ENCODE data around the gene SKI. TPM values are rescaled to one million over a fixed set of nuclear protein-coding genes. Genes with fewer than 3 reads are reported as not detected.
"Not testable (repeated sequence)": the region's sequence is repeated elsewhere in the genome, so short reads cannot be mapped to it uniquely, and the experiment has no call there.

SKI gene
- total RNA-seq, 1 donor from 2014 or later, result 90.0 TPM

DNA sequence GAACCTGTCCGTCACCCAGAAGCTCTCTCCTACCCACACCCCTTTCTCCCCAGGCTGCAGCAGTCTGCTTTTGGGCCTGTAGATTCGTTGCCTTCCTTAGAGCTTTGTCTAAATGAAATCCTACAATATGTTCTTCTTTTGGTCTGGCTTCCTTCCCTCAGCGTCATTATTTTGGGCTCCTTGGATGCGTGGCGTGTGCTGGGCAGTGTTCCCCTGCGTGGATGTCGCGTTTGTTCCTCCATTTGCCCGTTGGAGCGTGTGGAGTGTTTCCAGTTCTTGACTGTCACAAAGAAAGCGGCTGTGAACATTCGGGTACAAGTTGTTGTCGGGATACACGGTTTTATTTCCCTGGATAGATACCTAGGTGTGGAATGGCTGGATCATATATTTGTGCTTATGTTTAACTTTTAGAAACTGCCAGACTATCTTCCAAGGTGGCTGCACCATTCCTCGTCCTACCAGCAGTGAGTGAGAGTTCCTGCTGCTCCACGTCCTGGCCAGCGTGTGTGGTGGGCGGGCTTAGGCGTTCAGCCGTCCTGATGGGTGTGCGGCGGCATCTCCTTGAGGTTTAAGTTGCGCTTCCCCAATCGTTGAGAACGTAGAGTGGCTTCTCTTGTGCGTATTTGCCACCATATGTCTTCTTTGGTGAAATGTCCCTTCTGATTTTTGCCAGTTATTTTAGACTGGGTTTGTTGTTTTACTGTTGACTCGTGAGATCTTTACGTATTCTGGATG lies 31.7 kb downstream of the SKI start:
- intact Hi-C loops (cut with DNase I), result no loop called here
- DNase-seq, result peak; percentile 73
- Histone ChIP-seq H3K4me1 (peaks cover 62% of the 10 kb centered on the region), H3K27me3 (ENCODE audit: low read depth) (no peaks in the 10 kb centered on the region), H3K27ac (no peak overlapping the region), H3K36me3 (no peaks in the 10 kb centered on the region), H3K4me3 (no peak overlapping the region), H3K9me3 (peaks cover 14% of the 10 kb centered on the region)
- TF ChIP-seq, protein P1, sequence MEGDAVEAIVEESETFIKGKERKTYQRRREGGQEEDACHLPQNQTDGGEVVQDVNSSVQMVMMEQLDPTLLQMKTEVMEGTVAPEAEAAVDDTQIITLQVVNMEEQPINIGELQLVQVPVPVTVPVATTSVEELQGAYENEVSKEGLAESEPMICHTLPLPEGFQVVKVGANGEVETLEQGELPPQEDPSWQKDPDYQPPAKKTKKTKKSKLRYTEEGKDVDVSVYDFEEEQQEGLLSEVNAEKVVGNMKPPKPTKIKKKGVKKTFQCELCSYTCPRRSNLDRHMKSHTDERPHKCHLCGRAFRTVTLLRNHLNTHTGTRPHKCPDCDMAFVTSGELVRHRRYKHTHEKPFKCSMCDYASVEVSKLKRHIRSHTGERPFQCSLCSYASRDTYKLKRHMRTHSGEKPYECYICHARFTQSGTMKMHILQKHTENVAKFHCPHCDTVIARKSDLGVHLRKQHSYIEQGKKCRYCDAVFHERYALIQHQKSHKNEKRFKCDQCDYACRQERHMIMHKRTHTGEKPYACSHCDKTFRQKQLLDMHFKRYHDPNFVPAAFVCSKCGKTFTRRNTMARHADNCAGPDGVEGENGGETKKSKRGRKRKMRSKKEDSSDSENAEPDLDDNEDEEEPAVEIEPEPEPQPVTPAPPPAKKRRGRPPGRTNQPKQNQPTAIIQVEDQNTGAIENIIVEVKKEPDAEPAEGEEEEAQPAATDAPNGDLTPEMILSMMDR (IDR thresholded peaks at IDR 0.05), result no peak
- ATAC-seq, result peak in 1 of 2 donors; percentile 10

- peaks cover 64% of the 10 kb centered on the region for H3K4me1 ChIP-seq
- ATAC-seq, result not testable (repeated sequence)
Measured at GRCh38 chr1:2260470-2260869, 32.4 kb downstream of the SKI start.

GRCh38 chr1:2260917-2261316 lies 32.8 kb downstream of the SKI start:
- peaks cover 8% of the 10 kb centered on the region for H3K9me3 ChIP-seq
- TF ChIP-seq, protein P1 (IDR thresholded peaks at IDR 0.05), result no peak
- no peaks in the 10 kb centered on the region for H3K36me3 ChIP-seq
- intact Hi-C loops (cut with DNase I), result no loop called here
- peaks cover 68% of the 10 kb centered on the region for H3K4me1 ChIP-seq
- no peak for DNase-seq
- H3K27me3 ChIP-seq (ENCODE audit: low read depth), result no peaks in the 10 kb centered on the region
- no peak overlapping the region for H3K4me3 ChIP-seq
- no peak overlapping the region for H3K27ac ChIP-seq
- ATAC-seq, result no peak

More at GRCh38 chr1:2260470-2260869, 32.4 kb downstream of the SKI start:
- intact Hi-C loops (cut with DNase I); H3K36me3 ChIP-seq; H3K4me3 ChIP-seq; H3K27me3 ChIP-seq (ENCODE audit: low read depth); DNase-seq; H3K27ac ChIP-seq: not testable (repeated sequence)
- peaks cover 12% of the 10 kb centered on the region for H3K9me3 ChIP-seq

GRCh38 chr1:2261476-2262395 lies 33.6 kb downstream of the SKI start:
- H3K4me1 ChIP-seq, result peaks cover 67% of the 10 kb centered on the region
- ATAC-seq, result not testable (repeated sequence)

DNA sequence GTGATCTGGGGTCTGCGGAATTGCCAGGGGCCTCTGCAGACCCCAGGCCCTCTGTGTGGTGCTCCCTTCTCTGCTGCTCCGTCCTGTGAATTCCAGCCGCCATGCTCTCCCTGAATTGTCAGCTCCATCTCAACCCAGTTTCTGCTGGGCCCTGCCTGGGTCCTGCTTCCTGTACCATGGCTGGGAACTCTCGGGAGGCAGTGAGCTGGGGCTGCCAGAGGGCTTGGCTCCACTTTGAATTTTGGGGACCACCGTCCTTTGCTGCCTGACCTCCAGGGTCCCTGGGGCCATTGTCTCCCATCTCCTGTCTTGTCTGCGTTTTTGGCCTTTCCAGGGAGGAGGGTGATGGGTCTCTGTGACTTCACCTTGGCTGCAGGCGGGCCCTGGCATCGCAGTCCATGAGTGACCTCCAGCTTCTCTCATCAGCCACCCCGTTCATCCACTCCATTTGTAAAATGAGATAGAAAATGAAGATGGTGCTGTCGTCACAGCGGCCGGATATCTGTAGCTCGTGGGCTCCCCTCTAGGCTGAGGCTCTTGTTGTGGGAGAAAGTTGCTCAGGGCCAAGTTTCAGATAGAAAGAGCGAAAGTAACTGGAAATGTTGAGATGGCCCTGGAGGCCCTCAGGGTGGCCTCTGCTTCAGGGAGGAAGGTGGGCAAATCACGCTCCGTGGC lies 38.3 kb downstream of the SKI start:
- no peak for DNase-seq
- H3K4me1 ChIP-seq, result peaks cover 64% of the 10 kb centered on the region
- ATAC-seq, result no peak
- H3K36me3 ChIP-seq, result no peaks in the 10 kb centered on the region
- H3K27me3 ChIP-seq (ENCODE audit: low read depth), result no peaks in the 10 kb centered on the region
- no peaks in the 10 kb centered on the region for H3K9me3 ChIP-seq
- H3K4me3 ChIP-seq, result no peak overlapping the region
- intact Hi-C loops (cut with DNase I), result no loop called here
- TF ChIP-seq, protein P1 (IDR thresholded peaks at IDR 0.05), result no peak
- no peak overlapping the region for H3K27ac ChIP-seq

More at GRCh38 chr1:2261476-2262395, 33.6 kb downstream of the SKI start:
- intact Hi-C loops (cut with DNase I); DNase-seq; H3K4me3 ChIP-seq; H3K36me3 ChIP-seq; H3K27ac ChIP-seq; H3K9me3 ChIP-seq; H3K27me3 ChIP-seq (ENCODE audit: low read depth): not testable (repeated sequence)

DNA sequence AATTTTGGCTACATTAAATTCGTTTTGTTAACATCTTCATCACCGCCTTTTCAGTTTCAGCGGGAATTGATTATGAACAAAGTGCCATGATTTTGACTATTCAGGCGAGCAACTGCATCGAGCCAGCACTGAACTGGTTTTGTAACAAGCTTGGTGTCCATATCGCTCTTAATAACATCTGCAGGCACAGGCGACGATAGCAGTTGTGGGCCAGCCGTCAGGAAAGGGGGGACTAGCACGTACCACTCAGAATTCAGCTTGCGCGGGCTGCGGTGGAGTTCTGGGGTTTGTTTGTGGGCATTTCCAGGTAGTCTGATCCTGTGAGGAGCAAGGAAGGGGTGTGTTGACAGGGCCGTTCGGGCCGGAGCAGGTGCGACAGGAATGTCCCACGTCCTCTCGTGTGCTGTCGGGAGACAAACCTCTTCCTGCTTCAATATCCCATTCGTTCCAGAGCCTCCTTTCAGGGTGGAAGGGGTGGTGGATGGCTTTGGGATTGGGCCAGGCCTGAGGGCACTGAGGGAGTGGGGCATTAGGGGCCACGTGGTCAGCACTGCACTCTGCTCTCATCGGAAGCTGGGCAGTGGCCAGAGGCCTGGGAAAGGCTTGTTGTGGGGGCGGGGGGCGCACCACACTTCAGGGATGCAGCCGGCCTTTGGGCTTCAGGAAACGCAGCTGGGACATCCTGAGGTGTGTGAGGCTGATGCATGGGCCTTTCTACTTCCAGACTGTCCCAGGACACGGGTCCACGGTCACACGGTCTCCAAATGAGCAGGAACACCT lies 39.1 kb downstream of the SKI start:
- no peak overlapping the region for H3K27ac ChIP-seq
- H3K36me3 ChIP-seq, result no peaks in the 10 kb centered on the region
- TF ChIP-seq, protein P1 (IDR thresholded peaks at IDR 0.05), result no peak
- H3K9me3 ChIP-seq, result no peaks in the 10 kb centered on the region
- H3K4me1 ChIP-seq, result peaks cover 69% of the 10 kb centered on the region
- intact Hi-C loops (cut with DNase I), result no loop called here
- H3K27me3 ChIP-seq (ENCODE audit: low read depth), result no peaks in the 10 kb centered on the region
- ATAC-seq, result peak; percentile 18 to 19
- H3K4me3 ChIP-seq, result no peak overlapping the region
- no peak for DNase-seq

Measured in lower lobe of right lung (tissue), 2 donors.